GM12878 (cell line): ENCODE results near the gene ELP4. TPM values are rescaled to one million over a fixed set of nuclear protein-coding genes. Genes with fewer than 3 reads are reported as not detected.

ENCODE experiments used
- ATAC-seq: fragments of 200-7000 bp; cut with Tn5 transposase; 3 replicates; pipeline ENCODE4 v1.9.1; 2020; ENCODE audit warnings: mild to moderate bottlenecking, moderate library complexity
- BruUV-seq: library from RNA; stranded (reverse); fragments of 400-500 nt; replicated peaks from 2 replicates; lab custom pipeline; 2021; lab: Mats Ljungman, UMichigan
- CTCF ChIA-PET: fragments of 300-600 bp; sonication (Branson Sonifier 250); formaldehyde crosslinking; extraction: SDS; loops from one replicate; lab custom pipeline; 2021; ENCODE audit warnings: inconsistent platforms; lab: Yijun Ruan, JAX
- POLR2A ChIA-PET: fragments of 350-600 bp; formaldehyde crosslinking; extraction: SDS; loops from one replicate; lab custom pipeline; 2021; ENCODE audit warnings: inconsistent platforms; lab: Charles Lee
- RAD21 ChIA-PET: fragments of 300-600 bp; sonication (Branson Sonifier 250); formaldehyde crosslinking; loops from one replicate; lab custom pipeline; 2023; ENCODE audit warnings: antibody characterized with exemption; ENCODE audit not compliant: unreplicated experiment; lab: Charles Lee
- SMC1A ChIA-PET: fragments of 300-600 bp; sonication (Branson Sonifier 250); formaldehyde crosslinking; loops from one replicate; lab custom pipeline; 2023; ENCODE audit not compliant: unreplicated experiment, uncharacterized antibody; lab: Charles Lee
- DNase-seq: peaks from one replicate; pipeline ENCODE4 v3.0.0-alpha.2; 2011; ENCODE audit warnings: low read depth, low spot score
- FAIRE-seq: peaks from 3 replicates; lab custom pipeline; 2011; peaks lifted over from hg19 to GRCh38; lab: Jason Lieb, UNC
- H2AFZ ChIP-seq: 2 replicates; pipeline ENCODE4 v1.6.0; 2011; ENCODE audit warnings: low read depth, low read length, control low read depth; ENCODE audit not compliant: control insufficient read depth
- H3K27ac ChIP-seq: 2 replicates; pipeline ENCODE4 v1.5.1; 2011; ENCODE audit warnings: control low read depth; ENCODE audit not compliant: control insufficient read depth, insufficient read depth
- H3K27me3 ChIP-seq, 2 experiments: replicated peaks in 1 of 2; 2 replicates each; pipeline versions ENCODE4 v1.6.0 to v1.6.1; 2011; ENCODE audit warnings: low read length in 1 of 2; ENCODE audit not compliant: control insufficient read depth in 2 of 2, insufficient read depth in 2 of 2
- H3K36me3 ChIP-seq, 2 experiments: 2 replicates each; pipeline ENCODE4 v1.5.1; 2011; ENCODE audit warnings: low read length in 1 of 2; ENCODE audit not compliant: control insufficient read depth in 2 of 2, insufficient read depth in 2 of 2
- H3K4me1 ChIP-seq: 2 replicates; pipeline ENCODE4 v1.6.1; 2011; ENCODE audit warnings: mild to moderate bottlenecking, low read length, moderate library complexity, mixed read lengths; ENCODE audit not compliant: control insufficient read depth, insufficient read depth
- H3K4me2 ChIP-seq: 2 replicates; pipeline ENCODE4 v1.6.0; 2011; ENCODE audit warnings: control low read depth; ENCODE audit not compliant: control insufficient read depth, insufficient read depth
- H3K4me3 ChIP-seq: fragments of 200-600 bp; sonication (generic); 2 replicates; pipeline ENCODE4 v1.5.1; 2016
- H3K79me2 ChIP-seq: 2 replicates; pipeline ENCODE4 v1.6.0; 2011; ENCODE audit warnings: low read length; ENCODE audit not compliant: control insufficient read depth, insufficient read depth
- H3K9ac ChIP-seq: 2 replicates; pipeline ENCODE4 v1.8.0; 2011; ENCODE audit warnings: low read length, control low read depth, mixed read lengths; ENCODE audit not compliant: control insufficient read depth, insufficient read depth
- H3K9me3 ChIP-seq: replicated peaks from 3 replicates; pipeline ENCODE4 v1.5.1; 2011; ENCODE audit warnings: mild to moderate bottlenecking, low read length; ENCODE audit not compliant: control insufficient read depth, insufficient read depth
- H4K20me1 ChIP-seq: 2 replicates; pipeline ENCODE4 v1.6.0; 2011; ENCODE audit not compliant: control insufficient read depth, insufficient read depth
- STAT3 ChIP-seq: IDR thresholded peaks from 2 replicates; pipeline ENCODE4 v1.6.1; 2011; ENCODE audit warnings: low read depth, low read length, improper control_type of control experiment
- WGBS: methylation state at CpG from one replicate; pipeline ENCODE4 v1.1.6; 2016; ENCODE audit warnings: low lambda C conversion rate; ENCODE audit not compliant: insufficient replicate concordance, insufficient coverage; ENCODE audit errors: missing lambda C conversion rate; 5-methylcytosine and 5-hydroxymethylcytosine counted together
- in situ Hi-C: fragments of 300-500 bp; cut with MboI; formaldehyde crosslinking; loops from 9 replicates; pipeline ENCODE4 v1.14.3; 2018; ENCODE audit warnings: mixed read lengths
- intact Hi-C: fragments of 100-400 bp; cut with micrococcal nuclease; formaldehyde crosslinking; loops from one replicate; pipeline ENCODE4 v1.14.2; 2022; ENCODE audit not compliant: unreplicated experiment
- polyA plus RNA-seq, 11 experiments: library from polyadenylated mRNA; depleted of rRNA in 4 of 11; unstranded in 6 of 11; stranded (reverse) in 5 of 11; fragments of >200 nt; fragmentation: Nextera tagmentation in 4 of 11; fragmentation: Illumina TruSeq in 1 of 11; extraction: Ambion mirVana in 4 of 11; extraction: Trizol in 1 of 11; gene quantifications; 1 replicate in 1 of 11; 2 replicates in 10 of 11; pipeline versions ENCODE4 v1.2.1 to v1.2.3, GENCODE V29; 2011 to 2016; ENCODE audit warnings: inconsistent platforms in 2 of 11, missing spikeins in 2 of 11, low read depth in 1 of 11
- total RNA-seq, 4 experiments: library from RNA; depleted of rRNA in 3 of 4; stranded (reverse); fragments of >200 nt in 3 of 4; fragmentation: Illumina TruSeq in 1 of 4; extraction: Trizol in 1 of 4; gene quantifications; 2 replicates each; pipeline versions ENCODE4 v1.2.1 to v1.2.3, GENCODE V29; 2013 to 2021
- TF ChIP-seq, protein P1 (sequence below): fragments of 450-650 bp; IDR thresholded peaks from 2 replicates; pipeline ENCODE4 v1.6.1; 2017; ENCODE audit warnings: low read depth, mild to moderate bottlenecking, moderate library complexity

The ELP4 gene
- total and polyA plus RNA-seq, 10 of the 15 experiments (the other 5 are each of a cell fraction or from before 2014, with no cell fraction given) = 17.7 to 36.1 (median 27.0) TPM

DNA sequence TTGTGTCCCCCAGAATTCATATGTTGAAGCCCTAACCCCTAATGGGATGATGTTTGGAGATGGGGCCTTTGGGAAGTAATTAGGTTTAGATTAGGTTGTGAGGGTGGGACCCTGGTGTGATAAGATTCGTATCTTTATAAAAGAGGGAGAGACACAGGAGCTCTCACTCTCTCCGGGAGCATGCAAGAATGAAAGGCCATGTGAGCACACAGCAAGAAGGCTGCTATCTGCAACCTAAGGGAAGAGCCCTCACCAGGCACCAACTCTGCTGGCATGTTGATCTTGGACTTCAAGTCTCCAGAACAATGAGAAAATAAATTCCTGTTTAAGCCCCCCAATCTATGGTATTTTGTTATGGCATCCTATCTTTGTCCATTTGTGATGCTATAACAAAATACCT lies 97.3 kb downstream of the ELP4 start:
- RAD21 ChIA-PET = no interaction called here
- Histone ChIP-seq H4K20me1 (no peaks in the 10 kb centered on the region), H3K4me2 (no peak overlapping the region), H2AFZ (no peak overlapping the region), H3K79me2 (no peaks in the 10 kb centered on the region), H3K27ac (no peak overlapping the region), H3K4me1 (no peaks in the 10 kb centered on the region), H3K9me3 (no peaks in the 10 kb centered on the region), H3K27me3 (no peaks in the 10 kb centered on the region), H3K9ac (no peak overlapping the region), H3K4me3 (no peak overlapping the region), H3K36me3 (no peaks in the 10 kb centered on the region)
- BruUV-seq = no TSS peak
- TF ChIP-seq STAT3 = no peak
- no peak for DNase-seq
- no peak for ATAC-seq
- SMC1A ChIA-PET = no interaction called here
- 90% methylated on average over 2 of the region's 2 CpGs for WGBS
- POLR2A ChIA-PET = no interaction called here
- CTCF ChIA-PET = no interaction called here
- no peak for FAIRE-seq
- in situ Hi-C loops = no loop called here
- intact Hi-C loops = no loop called here

DNA sequence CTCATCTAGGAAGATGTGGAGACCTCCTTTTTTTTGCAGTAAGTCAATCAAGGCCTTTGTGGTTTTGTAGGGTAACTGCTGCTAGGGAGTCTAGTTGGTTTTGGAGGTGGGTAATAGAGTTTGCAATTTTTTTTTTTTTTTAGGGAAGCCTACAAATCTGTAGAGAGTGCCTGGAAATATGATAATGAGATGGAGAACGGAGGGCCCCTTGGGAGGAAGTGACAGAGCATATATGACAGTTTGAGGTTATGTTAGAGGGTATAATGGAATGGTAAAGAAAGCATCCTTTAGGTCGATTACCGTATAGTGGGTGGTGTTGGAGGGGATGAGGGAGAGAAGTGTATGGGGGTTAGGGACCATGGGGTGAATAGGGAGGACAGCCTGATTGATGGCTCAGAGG lies 98.3 kb downstream of the ELP4 start:
- H3K4me2 ChIP-seq = no peak overlapping the region
- intact Hi-C loops = no loop called here
- ChIA-PET POLR2A (no interaction called here), CTCF (no interaction called here), SMC1A (no interaction called here)
- H3K9me3 ChIP-seq = no peaks in the 10 kb centered on the region
- no peak overlapping the region for H3K9ac ChIP-seq
- no peaks in the 10 kb centered on the region for H3K4me1 ChIP-seq
- FAIRE-seq (no peak), DNase-seq (no peak)
- H3K79me2 ChIP-seq = no peaks in the 10 kb centered on the region
- no TSS peak for BruUV-seq
- no peaks in the 10 kb centered on the region for H4K20me1 ChIP-seq
- TF ChIP-seq, protein P1, sequence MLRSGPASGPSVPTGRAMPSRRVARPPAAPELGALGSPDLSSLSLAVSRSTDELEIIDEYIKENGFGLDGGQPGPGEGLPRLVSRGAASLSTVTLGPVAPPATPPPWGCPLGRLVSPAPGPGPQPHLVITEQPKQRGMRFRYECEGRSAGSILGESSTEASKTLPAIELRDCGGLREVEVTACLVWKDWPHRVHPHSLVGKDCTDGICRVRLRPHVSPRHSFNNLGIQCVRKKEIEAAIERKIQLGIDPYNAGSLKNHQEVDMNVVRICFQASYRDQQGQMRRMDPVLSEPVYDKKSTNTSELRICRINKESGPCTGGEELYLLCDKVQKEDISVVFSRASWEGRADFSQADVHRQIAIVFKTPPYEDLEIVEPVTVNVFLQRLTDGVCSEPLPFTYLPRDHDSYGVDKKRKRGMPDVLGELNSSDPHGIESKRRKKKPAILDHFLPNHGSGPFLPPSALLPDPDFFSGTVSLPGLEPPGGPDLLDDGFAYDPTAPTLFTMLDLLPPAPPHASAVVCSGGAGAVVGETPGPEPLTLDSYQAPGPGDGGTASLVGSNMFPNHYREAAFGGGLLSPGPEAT = no peak
- TF ChIP-seq, all 136 proteins: peak for 0
- ATAC-seq = no peak
- RAD21 ChIA-PET = no interaction called here
- H3K4me3 ChIP-seq = no peak overlapping the region
- H3K27ac ChIP-seq = no peak overlapping the region
- no peaks in the 10 kb centered on the region for H3K36me3 ChIP-seq
- H3K27me3 ChIP-seq = no peaks in the 10 kb centered on the region
- WGBS = 75% methylated on average over 3 of the region's 3 CpGs
- in situ Hi-C loops = no loop called here
- no peak overlapping the region for H2AFZ ChIP-seq
